Measurements from ENCODE around the gene GPR157.

The GPR157 gene, protein sequence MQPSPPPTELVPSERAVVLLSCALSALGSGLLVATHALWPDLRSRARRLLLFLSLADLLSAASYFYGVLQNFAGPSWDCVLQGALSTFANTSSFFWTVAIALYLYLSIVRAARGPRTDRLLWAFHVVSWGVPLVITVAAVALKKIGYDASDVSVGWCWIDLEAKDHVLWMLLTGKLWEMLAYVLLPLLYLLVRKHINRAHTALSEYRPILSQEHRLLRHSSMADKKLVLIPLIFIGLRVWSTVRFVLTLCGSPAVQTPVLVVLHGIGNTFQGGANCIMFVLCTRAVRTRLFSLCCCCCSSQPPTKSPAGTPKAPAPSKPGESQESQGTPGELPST

DNA sequence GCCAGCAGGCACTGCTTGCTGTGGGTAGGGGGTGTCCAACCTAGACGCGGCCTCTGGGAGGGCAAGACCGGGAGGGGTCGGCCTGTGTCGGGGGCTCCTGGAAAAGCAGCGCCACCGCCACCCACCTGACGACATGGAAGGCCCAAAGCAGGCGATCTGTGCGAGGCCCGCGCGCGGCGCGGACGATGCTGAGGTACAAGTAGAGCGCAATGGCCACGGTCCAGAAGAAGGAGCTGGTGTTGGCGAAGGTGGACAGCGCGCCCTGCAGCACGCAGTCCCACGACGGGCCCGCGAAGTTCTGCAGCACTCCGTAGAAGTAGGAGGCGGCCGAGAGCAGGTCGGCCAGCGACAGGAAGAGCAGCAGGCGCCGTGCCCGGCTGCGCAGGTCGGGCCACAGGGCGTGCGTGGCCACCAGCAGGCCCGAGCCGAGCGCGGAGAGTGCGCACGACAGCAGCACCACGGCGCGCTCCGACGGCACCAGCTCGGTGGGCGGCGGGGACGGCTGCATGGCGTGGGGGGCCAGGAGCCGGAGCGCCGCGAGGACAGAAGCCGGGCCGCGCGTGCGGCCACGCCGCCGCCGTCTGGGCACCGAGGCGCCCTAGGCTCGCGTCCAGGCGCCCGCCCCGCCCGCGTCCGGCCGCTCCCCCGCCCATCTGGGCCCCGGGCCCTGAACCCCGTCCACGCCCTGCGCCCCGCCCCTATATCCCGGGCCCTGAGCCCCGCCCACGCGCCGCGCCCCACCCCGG, at the start of gene GPR157:
Gene GPR157 (minus strand): TSS at position 583 of the 746 bp plus-strand sequence. CDS start 75 bp downstream, at position 508.
- H3K36me3 ChIP-seq, result no peaks in the 10 kb centered on the region
- peaks cover 0 to 27% (median 17%) of the 10 kb centered on the region in 4 donors for H3K4me1 ChIP-seq
- peak within 1 kb of the TSS; percentile 94 to 96 for H3K27ac ChIP-seq
- peak within 1 kb of the TSS; percentile 62 to 65 for H3K4me3 ChIP-seq
- peak; percentile 80 to 91 for DNase-seq
- intact Hi-C loops (cut with DNase I; ENCODE audit: low total_unique reads), result no loop called here
- no peaks in the 10 kb centered on the region for H3K9me3 ChIP-seq
- TF ChIP-seq, protein P1, sequence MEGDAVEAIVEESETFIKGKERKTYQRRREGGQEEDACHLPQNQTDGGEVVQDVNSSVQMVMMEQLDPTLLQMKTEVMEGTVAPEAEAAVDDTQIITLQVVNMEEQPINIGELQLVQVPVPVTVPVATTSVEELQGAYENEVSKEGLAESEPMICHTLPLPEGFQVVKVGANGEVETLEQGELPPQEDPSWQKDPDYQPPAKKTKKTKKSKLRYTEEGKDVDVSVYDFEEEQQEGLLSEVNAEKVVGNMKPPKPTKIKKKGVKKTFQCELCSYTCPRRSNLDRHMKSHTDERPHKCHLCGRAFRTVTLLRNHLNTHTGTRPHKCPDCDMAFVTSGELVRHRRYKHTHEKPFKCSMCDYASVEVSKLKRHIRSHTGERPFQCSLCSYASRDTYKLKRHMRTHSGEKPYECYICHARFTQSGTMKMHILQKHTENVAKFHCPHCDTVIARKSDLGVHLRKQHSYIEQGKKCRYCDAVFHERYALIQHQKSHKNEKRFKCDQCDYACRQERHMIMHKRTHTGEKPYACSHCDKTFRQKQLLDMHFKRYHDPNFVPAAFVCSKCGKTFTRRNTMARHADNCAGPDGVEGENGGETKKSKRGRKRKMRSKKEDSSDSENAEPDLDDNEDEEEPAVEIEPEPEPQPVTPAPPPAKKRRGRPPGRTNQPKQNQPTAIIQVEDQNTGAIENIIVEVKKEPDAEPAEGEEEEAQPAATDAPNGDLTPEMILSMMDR (IDR thresholded peaks at IDR 0.05), result peak in 1 of 2 experiments; percentile 18
- no peaks in the 10 kb centered on the region for H3K27me3 ChIP-seq

DNA sequence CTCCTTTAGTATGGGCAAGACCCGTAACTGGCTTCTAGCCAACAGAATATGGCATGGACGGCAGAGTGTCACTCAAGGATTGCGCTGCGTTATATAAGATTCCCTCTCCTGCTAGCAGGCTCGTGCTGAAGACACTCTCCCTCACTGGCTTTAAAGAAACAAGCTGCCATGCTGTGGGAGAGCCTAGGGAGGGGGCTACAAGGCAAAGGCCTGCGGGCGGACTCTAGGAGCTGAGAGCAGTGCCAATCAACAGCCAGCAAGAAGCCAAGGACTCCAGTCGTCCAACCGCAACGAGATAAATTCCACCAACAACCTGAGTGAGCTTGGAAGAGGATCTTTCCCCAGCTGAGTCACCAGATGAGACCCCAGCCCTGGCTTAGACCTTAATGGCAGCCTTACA, 45.9 kb upstream of the GPR157 start:
- peaks cover 0 to under 1% (median 0%) of the 10 kb centered on the region in 4 donors for H3K4me1 ChIP-seq
- TF ChIP-seq, protein P1 (IDR thresholded peaks at IDR 0.05), result no peak
- no peak overlapping the region for H3K27ac ChIP-seq
- H3K4me3 ChIP-seq, result no peak overlapping the region
- no peaks in the 10 kb centered on the region for H3K9me3 ChIP-seq
- no peak for DNase-seq
- no peaks in the 10 kb centered on the region for H3K27me3 ChIP-seq
- H3K36me3 ChIP-seq, result peaks cover 0 to 27% (median 0%) of the 10 kb centered on the region in 3 donors
- intact Hi-C loops (cut with DNase I; ENCODE audit: low total_unique reads), result no loop called here

DNA sequence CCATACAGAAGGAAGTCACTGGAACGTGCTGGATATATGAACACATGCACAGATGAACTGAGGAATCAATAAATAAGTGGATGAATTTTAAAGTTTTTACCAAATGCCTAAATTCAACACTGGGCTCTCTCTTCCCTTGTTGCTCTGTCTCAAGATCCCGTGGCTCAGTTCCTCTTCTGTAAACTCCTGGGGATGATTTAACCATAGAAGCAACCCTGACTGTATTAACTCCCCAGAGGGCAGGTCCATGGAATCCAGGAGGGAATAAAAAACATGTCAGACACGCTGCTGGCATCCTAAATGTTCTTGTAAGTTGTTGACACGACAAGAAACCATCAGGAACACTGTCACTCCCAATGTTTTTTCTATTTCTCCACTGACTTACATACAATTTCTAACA, 45.3 kb upstream of the GPR157 start:
- Histone ChIP-seq H3K27ac (no peak overlapping the region), H3K36me3 (peaks cover 0 to 25% (median 0%) of the 10 kb centered on the region in 3 donors), H3K27me3 (no peaks in the 10 kb centered on the region), H3K9me3 (no peaks in the 10 kb centered on the region), H3K4me3 (no peak overlapping the region), H3K4me1 (no peaks in the 10 kb centered on the region)
- intact Hi-C loops (cut with DNase I; ENCODE audit: low total_unique reads), result no loop called here
- peak in 1 of 2 donors; percentile 35 for DNase-seq
- TF ChIP-seq, protein P1 (IDR thresholded peaks at IDR 0.05), result no peak

DNA sequence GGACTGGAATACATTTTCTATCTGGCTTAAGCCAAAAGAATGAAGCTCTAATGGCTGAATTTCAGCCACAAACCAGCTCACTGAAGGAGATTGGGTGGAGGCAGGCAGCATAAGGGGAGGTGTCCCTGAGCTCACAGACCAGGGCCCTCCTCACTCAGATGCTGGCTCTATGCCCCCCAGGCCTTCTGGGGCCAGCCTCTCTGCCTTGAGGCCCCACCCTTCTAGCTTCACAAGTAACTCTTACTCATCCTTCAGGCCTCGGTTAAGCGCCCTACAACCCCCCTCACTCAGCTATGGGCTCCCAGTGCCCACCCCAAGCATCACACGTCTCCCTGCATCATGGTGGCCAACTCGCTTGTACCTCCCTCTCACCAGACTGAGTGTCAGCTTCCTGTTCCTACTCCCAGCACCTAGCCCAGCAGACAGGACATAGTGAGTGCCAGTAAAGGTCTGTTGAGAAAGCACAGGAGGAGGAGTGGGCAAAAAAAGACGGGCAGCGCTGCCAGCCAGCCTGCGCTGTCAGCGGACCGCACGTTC, 40.8 kb upstream of the GPR157 start:
- Histone ChIP-seq H3K27me3 (no peaks in the 10 kb centered on the region), H3K27ac (no peak overlapping the region), H3K4me1 (peaks cover 0 to 6% (median 3%) of the 10 kb centered on the region in 4 donors), H3K36me3 (peaks cover 0 to 15% (median 0%) of the 10 kb centered on the region in 3 donors), H3K9me3 (no peaks in the 10 kb centered on the region), H3K4me3 (no peak overlapping the region)
- intact Hi-C loops (cut with DNase I; ENCODE audit: low total_unique reads), result no loop called here
- DNase-seq, result no peak
- TF ChIP-seq, protein P1 (IDR thresholded peaks at IDR 0.05), result no peak

DNA sequence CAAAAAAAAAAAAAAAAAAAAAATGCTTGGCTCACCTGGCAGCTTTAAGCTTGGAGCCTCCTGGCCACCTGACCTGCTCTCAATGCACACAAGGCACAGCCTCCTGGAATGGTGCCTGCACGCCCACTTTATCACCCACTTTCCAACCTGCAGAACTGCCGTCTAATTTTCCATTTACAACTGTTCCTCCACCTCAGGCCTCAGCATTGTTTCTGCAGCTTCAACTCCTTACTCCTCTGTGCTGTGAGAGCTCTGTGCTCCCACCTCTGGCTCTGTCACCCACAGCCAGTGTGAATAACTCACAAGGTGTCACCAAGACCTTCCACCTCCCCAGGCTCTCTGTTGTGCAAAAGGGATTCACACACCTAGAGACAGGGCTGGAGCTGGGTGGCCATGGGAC, 38.7 kb upstream of the GPR157 start:
- no peaks in the 10 kb centered on the region for H3K27me3 ChIP-seq
- peaks cover 0 to 6% (median 0%) of the 10 kb centered on the region in 3 donors for H3K36me3 ChIP-seq
- H3K4me3 ChIP-seq, result no peak overlapping the region
- no peak for DNase-seq
- peaks cover 0 to 26% (median 19%) of the 10 kb centered on the region in 4 donors for H3K4me1 ChIP-seq
- intact Hi-C loops (cut with DNase I; ENCODE audit: low total_unique reads), result no loop called here
- no peaks in the 10 kb centered on the region for H3K9me3 ChIP-seq
- TF ChIP-seq, protein P1 (IDR thresholded peaks at IDR 0.05), result no peak
- H3K27ac ChIP-seq, result no peak overlapping the region
